HG03439 (cell line): ENCODE data around the gene GALNT4.

Experiments used
- ATAC-seq: cut with Tn5 transposase; IDR thresholded peaks from one replicate; pipeline ENCODE4 v1.9.1; 2021; ENCODE audit warnings: mild to moderate bottlenecking, moderate library complexity; ENCODE audit not compliant: unreplicated experiment

The GALNT4 gene

GRCh38 chr12:89524541-89525304 lies at the start of gene GALNT4:
TSS of gene GALNT4 (minus strand) at chr12:89524796. CDS start at chr12:89524549, 247 bp downstream.
- ATAC-seq, result peak; percentile 76

DNA sequence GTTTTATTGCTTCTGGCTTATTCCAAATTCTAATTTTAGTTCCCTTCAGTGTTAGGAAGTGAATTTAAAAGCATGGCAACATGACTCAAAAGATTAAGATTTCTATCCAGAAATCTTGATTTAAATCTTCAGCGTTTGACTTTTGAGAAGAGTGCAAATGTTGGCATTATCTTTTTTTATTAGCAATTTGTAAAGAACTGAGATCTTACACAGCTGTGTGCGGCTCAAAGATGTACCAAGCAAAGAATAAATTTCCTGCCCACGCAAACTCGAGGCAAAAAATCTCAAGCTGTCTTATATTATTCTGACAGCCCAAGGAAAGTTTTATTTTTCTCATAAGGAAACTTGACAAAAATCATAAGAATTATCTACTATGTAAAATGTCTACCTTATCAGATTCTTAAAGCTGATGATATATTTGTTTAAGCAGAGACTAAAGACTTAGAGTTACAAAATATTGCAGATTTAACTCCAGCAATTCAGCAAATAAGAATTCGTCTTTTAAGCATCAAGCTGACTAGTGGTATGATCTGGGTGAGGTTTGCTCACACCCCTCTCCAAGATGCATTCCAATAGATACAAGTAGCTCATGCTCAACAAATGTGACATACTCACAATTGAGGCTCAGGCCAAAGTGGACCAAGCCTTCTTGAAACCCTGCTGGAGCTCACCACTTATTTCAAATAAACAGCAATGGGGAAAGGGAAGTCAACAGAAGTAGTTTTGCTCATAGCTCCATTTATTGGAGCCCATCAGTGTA lies 48.6 kb upstream of the GALNT4 start:
- no peak for ATAC-seq

GRCh38 chr12:89571491-89572195 lies 47.0 kb upstream of the GALNT4 start:
- no peak for ATAC-seq

DNA sequence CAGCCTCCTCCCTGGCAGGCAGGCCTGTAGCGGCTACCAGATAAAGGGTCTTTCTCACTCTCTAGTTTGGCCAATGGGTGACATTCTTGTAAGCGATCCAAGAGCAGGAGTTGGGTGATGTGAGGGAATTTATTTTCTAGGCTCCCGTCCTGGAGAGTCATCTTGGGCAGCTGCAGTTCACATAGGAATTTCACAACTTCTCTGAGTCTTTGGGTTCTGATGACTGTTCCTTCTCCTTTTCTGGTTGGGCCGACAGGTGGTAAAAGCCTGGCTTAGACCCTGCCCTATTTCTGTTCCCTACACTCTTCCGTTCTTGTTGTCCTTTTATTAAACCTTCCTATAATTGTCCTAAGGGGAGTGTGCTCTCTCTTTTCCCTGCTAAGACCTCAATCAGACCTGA lies 43.9 kb upstream of the GALNT4 start:
- no peak for ATAC-seq

GRCh38 chr12:89567691-89568239 lies 43.2 kb upstream of the GALNT4 start:
- ATAC-seq, result no peak

DNA sequence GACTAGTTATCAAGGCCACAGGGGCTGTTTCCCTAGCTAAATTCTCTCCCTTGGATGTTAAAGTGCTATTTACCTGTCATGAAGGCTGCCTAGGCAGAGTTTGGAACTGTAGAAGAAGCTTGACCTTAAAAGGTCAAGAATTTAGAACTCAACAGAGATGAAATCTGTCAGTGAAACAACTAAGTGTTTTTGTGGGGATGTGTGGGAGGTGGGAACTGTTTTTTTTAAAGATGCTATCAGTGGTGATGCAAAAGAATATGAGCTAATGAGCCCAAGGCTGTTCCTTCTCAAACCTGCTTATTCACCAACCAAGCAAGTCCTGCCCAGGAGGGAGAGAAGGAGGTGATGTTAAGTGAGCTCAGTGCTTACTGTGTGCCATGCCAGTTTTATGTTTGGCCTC lies 42.0 kb upstream of the GALNT4 start:
- ATAC-seq, result no peak

DNA sequence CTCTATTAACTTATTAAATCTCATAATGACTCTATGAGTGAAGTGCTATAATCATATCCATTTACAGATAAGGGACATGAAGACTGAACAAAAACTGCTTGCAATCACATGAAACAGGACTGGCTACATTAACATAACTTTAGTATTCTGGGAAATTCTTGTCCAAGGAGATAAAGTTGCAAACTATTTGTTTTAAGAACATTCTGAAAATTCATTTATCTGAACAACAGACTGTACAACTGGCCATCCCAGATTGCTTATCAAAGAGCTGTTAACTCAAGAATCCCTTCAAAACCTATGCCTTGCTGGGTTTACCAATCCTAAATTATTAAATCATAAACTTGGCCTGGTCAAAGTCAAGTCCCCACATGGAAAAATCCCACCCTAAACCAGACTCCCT lies 40.4 kb upstream of the GALNT4 start:
- ATAC-seq, result no peak

DNA sequence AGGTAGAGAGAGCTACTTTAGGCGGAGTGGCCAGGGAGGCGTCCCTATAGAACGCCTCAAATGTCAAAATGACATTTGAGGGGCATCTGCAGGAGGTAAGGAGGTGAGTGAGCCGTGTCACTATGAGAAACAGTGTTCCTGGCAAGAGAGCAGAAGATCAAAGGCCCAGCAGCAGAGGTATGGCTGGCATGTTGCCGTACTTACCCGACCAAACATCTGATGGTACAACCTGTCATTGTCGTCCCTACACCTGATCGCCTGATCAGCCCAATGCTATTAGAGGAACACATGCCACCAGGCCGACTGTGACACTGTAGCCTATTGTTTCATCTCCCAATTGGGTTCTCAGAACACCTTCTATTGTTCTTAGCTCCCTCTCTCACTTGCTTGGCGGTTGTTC lies 35.2 kb upstream of the GALNT4 start:
- no peak for ATAC-seq

GRCh38 chr12:89556976-89557375 lies 32.4 kb upstream of the GALNT4 start:
- no peak for ATAC-seq

- ATAC-seq, result no peak
Observed at GRCh38 chr12:89552376-89552775, 27.8 kb upstream of the GALNT4 start.

- no peak for ATAC-seq
Observed at GRCh38 chr12:89551747-89552146, 27.2 kb upstream of the GALNT4 start.

GRCh38 chr12:89547101-89547500 lies 22.5 kb upstream of the GALNT4 start:
- ATAC-seq, result no peak

DNA sequence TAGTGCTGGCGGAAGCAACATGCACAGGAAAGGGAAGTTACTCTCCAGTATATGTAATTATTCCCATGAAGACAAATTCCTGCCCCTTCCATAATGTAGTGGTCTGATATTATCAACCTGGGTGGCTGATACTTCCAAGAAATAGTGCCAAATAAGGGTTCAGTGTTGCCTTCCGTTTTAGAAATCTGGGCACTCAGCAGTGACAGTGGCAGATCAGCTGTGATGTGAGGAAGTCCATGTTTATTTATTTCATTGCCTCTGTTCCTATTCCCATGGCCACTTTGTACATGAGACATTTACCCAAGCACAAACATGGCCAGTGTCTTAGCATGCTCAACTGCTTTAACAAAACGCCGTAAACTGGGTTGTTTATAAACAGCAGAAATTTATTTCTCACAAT lies 21.6 kb upstream of the GALNT4 start:
- ATAC-seq, result no peak

DNA sequence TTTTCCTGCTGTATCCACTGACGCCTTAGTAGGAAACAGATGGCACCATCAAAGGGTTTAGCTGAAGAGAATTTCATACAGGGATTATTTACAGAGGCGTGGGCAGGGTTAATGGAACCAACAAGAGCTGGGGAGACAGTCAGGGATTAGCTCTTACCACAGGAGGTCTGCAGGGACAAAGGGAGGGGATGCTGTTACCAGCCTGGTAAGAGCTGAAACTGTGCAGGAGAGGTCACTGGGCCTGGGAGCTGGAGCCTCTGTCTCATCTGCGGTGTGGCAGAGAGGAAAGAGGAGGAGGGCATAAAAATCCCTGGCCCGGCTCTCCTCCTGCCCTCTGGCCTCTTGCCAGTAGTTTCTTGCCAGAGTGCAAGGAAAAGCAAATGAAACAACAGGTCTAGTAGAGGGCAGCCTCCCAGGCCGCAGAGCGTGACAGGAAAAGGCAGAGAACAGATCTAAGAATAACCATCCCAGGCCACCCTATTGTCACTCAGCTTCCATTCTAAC lies 20.1 kb upstream of the GALNT4 start:
- ATAC-seq, result no peak

GRCh38 chr12:89544022-89544421 lies 19.4 kb upstream of the GALNT4 start:
- ATAC-seq, result no peak

DNA sequence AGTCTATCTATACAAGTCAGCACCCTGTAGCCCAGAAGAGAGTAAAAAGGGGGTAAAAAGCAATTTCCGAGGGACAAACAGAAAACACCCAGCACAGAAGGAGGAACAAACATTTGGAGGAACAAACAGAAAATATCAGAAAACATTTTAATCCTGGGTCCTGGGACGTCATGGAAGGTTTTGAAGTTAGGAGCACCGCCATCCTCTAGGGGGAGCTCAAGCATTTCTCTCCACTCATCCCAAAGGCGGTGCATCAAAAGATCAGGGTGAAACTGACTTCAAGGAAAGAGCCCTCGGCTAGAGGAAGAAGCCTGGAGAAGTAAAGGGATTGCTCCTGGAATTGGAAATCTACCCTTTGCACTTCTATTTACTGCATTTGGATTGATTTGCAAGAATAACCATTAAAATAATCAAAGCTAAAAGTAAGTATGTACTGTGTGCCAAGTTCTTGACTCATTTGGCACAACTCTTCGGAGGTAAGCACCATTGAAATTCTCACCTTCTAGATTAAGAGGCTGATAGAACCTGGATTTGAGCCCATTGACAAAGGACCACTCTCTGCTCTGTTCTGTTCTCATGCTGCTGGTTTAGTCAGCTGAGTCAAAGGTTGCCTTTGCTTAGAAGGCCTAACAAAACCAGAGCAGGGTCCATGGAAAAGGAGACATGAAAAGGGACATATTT lies 18.5 kb upstream of the GALNT4 start:
- ATAC-seq, result peak; percentile 87

GRCh38 chr12:89542236-89542635 lies 17.6 kb upstream of the GALNT4 start:
- no peak for ATAC-seq

DNA sequence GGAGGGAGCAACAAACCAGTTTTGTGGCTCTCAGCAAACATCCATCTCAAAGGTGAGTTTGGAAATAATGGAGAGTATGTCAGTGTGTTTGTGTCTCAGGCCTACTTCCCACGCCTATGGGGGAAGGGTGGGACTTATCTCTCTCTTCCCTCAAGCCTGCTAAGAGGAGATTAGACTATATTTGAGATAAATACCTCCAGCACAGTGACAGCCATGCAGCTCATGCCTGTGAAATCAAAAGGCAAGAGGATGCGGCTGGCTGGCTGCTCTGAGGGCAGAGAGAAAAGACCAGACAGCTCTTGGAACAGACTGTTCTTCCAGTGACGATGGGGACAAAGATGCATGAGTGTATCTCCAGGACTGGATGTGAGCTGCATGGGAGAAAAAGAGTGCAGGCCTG lies 16.0 kb upstream of the GALNT4 start:
- no peak for ATAC-seq

DNA sequence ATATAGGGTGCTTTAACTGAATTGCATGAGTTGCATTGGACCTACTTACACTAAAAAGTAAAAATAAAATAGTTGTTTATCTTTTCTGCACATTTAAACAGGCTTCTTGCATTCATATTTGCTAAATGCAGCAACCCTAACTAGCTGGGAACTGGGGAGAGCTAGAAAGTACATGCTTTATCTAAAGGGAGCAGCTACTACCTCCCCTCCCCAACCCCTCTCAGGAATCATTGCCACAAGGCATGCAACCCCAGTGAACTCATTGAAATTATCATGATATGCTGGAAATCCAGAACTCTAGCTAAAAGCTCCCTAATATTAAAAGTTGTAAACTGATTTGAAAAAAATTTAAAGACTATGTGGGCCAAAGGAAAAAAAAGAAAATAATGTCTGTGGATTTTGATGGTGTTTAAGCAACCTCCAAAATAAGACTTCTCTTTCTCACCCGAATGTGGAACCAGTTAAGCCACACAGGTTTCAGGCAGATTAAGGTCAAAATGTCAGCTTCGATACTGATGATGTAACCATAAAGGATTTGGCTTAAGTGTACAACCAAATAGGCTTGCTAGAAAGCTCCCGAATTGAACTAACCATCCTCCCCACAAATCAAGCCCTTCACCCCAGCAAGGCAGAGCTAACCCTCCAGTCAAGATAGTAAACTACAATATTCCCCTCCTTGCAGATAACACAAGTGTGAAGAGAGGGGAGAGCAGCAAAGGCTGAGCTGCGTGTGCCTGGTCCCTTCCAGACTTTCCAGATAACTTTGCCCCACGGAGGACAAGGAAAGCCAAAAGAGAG lies 15.0 kb upstream of the GALNT4 start:
- ATAC-seq, result no peak

- no peak for ATAC-seq
Observed at GRCh38 chr12:89538897-89539296, 14.3 kb upstream of the GALNT4 start.
